Suppressor macrophage treated with lipopolysaccharide for 4 hours (primary cell): ENCODE data around the gene LRP3.
"Not testable (repeated sequence)": the region's sequence is repeated elsewhere in the genome, so short reads cannot be mapped to it uniquely, and the experiment has no call there.

Experiments
- DNase-seq: peaks from one replicate; pipeline ENCODE4 v3.0.0-alpha.2; 2020

Gene LRP3

DNA sequence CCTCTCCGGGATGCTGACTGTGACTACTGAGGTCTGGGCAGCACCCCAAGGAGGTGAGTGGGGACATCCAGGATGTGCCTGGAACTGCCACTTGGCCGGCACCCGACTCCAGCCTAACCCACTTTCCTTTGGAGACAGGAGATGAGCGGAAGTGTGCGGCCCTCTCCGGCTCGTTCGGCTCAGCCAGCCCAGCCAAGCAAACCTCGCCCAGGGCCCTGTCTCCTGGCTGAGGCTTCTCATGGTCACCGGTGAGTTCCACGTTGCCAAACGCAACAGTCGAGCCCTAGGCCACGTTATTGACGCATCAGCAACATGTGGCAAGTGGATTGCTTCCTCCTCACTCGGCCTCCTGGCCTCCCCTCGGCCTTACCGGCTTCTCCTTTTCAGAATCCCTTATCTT lies 26.0 kb downstream of the LRP3 start:
- DNase-seq, result no peak

DNA sequence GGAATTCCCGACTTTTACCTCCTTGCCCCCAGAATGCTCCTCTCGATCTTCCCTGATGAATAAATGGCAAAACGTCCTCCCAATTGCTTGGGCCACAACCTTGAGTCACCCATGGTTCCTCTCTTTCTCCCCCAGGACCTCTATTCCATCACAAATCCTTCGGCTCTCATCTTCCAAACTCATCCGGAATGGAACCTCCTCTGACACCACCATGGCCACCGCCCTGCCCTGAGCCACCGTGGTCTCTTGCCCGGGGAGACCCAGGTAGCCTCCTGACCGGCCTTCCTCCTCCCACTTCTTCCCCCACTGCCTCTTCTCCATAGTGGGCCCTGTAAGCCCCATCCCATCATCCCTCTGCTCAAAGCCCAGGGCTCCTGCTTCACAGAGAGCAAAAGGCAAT lies 26.6 kb downstream of the LRP3 start:
- DNase-seq, result no peak

DNA sequence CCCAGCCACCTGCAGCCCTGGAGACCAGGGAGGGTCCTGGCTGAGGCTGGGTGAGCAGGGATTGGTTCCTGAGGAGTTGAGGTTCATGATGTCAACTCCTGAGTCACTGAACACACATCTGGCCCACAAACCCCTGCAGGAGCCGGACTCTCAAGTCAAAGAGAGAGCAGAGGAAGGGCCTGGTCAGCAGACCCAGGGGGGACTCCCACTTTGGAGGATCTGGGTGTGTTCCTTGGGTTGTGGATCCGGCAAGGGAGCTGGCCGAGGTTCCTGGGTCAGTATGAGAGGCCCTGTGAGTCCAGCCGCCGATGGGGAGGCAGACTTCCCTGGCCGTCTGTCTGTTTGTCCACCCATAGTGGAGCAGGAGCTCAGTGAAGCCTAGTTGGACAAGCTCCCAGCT lies 27.5 kb downstream of the LRP3 start:
- no peak for DNase-seq

DNA sequence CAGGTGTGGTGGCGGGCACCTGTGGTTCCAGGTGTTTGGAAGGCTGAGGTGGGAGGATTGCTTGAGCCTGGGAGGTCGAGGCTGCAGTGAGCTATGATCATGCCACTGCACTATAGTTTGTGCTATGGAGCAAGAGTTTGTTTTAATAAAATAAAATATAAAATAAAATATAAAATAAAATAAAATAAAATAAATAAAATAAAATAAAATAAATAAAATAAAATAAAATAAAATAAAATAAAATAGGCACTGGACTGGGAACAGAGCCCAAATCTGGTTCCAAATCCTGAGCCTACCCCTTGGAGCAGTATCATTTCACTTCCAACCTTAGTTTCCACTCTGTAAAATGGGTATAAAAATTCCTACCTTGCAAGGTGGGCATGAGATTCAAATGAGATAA lies 28.1 kb downstream of the LRP3 start:
- DNase-seq, result not testable (repeated sequence)

DNA sequence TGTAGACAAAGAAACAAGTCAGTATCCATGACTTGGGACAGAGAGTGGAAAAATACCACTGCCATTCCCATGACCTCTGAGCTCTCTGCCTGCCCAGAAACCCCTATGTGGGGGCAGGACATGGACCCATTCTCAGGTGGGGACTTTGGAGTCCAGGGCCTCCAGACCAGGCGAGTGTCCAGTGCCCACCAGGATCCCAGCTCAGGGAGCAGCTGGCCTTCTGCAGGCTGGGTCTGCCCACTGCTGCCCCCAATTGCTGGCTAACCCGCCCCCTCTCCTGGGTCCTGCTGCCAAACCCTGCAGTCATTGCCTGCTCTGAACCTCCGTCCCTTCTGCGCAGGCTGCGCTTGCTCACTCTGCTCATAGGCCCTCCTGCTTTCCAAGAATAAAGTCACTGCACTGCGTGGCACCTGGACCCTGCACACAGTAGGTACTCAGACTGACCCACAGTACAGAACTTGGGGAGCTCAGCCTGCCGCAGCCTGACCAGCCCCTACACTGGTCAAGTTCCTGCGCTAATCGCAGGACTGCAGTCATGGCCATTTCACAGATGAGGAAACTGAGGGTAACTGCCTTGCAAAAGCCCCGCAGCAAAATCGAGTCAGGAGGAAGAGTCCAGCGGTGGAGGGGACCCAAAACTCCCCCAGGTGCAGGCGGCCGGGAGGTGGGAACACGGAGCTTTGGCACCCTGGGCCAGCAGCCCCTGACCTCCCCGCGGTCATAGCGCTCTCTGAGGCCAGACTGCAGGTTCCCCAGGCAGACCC lies 30.7 kb downstream of the LRP3 start:
- DNase-seq, result no peak

DNA sequence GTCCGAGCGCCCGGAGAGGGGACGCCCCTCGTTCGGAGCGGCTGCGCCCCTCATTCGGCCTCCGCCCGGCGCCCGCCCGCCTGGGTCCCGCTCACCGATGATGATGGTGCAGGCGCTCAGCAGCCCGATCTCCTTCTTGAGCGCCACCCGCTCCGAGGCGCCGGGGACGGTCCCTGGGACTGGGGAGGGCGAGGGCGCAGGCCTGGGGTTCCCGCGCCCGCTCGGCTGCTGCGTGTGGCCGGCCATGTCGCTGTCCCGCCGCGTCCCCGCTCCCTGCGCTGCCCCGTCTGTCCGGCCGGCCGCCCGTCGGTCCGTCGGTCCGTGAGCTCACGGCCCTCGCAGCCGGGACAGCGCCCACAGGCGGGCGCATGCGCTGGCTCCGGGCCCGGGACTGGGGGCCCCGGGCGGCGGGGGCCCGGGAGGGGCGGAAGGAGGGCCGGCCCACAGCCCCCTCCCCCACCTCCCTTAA lies 31.4 kb downstream of the LRP3 start, which contains the start of gene SLC7A10:
TSS of gene SLC7A10 (minus strand) at position 393 of the 469 bp plus-strand sequence. CDS start at position 246, 147 bp downstream.
- DNase-seq, result no peak

DNA sequence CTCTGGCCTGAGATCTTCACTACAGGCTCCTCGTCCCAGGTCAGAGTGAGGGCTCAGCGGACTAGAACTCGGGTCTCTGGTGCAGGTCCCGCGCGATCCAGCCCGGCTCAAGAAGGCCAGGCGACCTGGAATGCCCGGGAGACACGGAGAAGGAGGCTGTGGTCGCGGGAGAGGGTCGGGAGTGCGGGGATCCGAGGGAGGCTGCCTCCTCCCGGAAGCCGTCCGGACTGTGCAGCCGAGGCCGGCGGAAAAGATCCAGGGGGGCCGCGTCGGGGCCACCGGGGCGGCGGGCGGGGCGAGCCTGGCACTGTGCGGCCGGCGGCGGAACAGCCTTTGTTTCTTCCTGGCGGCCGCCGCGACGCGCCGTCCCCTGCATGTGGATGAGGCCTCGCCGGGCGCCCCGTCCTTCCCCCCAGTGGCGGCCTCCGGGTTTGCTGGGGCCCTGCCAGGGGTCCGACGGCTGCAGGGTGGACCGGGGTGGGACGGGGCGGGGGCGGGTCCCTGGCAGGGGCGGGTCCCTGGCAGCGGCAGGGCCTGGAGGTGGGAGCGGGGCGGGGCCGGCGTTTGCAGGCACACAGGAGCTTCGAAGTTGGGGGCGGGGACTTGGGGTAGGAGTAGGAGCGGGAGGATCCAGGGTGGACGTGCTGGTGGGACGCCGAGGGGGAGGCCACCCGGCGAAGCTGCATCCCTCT lies 32.6 kb downstream of the LRP3 start:
- peak; percentile 37 for DNase-seq

DNA sequence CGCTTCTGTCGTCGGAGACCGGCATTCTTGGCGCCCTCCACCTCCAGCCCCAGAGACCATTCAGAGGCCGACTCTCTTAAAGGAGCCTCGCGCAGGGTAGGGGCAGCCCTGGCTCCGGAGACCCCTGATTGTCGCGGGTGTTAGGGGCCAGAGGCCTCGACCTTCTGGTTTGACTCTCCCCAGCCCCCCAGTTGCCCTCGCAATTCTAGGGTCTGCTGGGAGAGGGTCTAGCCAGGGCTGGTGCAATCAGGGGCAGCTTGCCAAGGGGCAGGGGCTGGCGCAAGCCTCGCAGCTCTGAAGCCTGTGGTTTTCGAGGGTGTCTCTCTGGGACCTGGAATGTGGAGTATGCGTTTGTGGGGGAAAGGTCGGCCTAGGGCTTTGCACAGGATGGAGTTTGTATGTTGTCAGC lies 33.1 kb downstream of the LRP3 start:
- no peak for DNase-seq

DNA sequence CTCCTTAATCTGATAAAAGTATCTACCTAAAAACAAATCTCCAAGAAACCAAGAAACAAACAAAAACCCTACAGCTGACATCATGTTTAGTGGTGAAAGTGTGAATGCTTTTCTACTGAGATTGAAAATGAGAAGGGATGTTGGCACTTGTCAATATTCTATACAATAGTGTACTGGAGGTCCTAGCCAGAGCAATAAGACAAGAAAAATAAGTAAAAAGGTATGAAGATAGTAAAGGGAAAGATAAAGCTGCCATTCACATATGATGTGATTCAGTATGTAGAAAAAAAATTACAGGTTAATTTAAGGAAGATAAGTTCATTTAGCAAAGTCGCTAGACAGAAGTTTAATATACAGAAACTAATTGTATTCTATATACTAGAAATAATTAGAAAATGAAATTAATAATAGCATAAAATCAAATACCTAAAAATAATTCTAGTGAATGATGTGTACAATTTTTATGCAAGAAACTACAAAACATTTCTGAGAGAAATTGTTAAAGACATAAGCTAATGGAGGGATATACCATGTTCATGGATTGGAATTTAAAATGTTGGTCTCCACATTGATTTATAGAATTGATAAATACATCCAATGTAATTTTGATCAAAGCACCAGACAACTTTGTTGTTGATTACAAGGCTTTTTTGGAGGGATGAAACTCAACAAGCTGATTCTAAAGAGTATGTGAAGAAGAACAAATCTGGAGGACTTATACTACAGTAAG lies 33.9 kb downstream of the LRP3 start:
- no peak for DNase-seq

DNA sequence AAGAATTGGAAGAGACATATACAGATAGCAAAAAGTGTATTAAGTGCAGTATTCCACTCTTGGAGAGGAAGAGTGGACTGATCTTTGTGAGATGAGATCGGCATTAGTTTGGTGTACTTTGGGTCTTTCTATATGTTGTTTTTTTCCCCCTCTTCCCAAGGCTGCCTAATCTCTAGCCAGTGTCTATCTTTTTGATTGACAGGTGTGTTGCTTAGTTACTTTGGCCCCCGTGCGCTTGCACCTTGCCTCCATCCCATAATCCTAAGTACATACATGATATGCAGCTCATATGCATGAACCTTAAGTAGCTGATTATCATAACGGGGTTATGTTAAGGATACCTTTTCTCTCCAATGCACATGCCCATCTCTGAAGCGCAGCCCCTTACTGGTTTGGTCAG lies 35.8 kb downstream of the LRP3 start:
- DNase-seq, result no peak

DNA sequence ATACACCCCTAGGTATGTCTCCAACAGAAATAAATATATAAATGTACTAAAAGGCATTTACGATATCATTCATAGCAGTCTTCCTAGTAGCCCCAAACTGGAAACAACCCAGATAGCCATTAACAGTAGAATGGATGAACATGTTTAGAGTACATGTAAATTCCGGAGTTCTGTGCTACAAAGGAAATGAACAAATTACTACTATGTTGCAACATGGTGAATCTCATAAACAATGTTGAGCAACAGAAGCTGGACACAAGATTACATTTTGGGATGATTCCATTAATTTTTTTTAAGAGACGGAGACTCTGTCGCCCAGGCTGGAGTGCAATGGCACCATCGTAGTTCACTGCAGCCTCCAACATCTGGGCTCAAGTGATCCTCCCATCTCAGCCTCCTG lies 37.4 kb downstream of the LRP3 start:
- DNase-seq, result peak; percentile 64

DNA sequence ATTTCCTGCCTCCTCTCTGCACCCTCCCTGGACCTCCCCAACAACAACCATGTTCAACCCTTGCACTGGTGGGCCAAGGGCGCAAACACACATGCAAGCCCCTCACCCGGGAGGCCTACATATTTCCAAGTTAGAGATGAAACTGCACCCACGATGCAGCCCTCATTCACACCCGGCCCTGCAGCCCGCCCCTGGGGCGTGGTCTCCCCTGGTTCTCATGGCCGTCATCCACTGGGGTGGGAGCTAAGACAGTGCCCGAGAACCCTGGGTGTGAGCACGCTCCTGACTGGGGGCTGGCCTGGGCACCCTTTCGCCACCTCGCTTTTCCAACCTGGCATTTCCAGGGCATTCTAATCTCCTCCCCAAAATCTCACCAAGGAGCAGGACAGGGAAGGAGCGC lies 38.5 kb downstream of the LRP3 start:
- no peak for DNase-seq

DNA sequence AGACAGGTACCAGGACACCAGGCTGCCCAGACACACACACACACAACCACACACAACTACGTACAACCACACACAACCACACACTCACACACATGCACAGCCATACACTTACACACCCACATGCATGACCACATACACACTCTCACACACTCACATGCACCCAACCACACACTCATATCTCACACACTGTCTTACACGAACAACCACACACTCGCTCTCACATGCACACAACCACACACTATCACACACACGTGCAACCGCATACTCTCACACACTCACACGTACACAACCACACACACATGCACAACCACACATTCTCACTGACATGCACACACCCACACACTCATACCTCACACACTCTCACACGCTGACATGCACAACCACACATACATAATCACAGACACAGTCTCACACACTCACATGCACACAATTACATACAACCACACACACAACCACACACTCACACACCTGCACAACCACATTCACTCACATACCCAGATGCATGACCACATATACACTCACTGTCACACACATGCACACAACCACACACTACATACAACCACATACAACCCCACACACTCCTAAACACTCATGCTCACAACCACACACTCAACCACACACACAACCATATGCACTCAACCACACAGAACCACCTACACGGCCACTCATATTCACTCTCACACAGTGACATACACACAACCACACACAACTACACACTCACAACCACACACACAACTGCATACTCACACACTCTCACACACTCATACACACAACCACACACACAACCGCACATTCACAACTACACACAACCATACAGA lies 39.1 kb downstream of the LRP3 start:
- DNase-seq, result no peak

DNA sequence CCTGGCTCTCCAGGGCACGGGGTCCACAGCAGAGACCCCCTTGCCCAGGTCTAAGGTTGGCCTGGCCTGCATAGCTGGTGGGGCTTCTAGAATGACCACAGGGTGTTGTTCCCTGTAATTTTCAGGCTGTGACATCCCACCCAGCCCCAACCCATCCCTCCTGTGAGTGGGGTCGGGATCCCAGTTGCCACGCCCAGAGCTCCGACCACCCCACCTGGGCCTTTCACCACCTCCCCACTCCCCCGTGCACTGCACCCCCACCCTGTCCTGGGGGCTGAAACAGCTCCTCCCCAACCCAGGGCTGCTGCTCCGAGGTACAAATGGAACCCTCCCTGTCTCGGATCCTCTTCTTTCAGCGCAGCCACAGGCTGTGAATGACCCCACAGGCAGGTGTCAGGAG lies 40.0 kb downstream of the LRP3 start:
- DNase-seq, result no peak

DNA sequence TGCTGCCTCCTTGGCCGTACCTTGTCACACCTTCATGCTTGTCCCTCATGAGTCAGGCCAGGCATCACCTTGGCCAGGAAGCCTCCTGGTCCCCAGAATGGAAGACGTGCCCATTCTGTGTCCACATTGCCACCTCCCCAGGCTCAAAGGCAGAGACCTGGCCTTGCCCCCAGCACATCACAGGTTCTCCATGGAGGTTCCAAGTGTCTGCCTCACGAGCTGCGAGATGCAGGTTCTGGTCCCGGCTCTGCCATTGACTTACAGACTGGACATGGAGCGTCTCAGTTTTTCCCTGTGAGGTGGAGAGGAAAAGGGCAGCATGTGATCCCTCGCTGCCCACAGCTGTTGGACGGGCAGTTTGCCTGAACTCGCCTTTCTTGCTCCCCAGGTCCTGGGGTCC lies 40.6 kb downstream of the LRP3 start:
- DNase-seq, result no peak

DNA sequence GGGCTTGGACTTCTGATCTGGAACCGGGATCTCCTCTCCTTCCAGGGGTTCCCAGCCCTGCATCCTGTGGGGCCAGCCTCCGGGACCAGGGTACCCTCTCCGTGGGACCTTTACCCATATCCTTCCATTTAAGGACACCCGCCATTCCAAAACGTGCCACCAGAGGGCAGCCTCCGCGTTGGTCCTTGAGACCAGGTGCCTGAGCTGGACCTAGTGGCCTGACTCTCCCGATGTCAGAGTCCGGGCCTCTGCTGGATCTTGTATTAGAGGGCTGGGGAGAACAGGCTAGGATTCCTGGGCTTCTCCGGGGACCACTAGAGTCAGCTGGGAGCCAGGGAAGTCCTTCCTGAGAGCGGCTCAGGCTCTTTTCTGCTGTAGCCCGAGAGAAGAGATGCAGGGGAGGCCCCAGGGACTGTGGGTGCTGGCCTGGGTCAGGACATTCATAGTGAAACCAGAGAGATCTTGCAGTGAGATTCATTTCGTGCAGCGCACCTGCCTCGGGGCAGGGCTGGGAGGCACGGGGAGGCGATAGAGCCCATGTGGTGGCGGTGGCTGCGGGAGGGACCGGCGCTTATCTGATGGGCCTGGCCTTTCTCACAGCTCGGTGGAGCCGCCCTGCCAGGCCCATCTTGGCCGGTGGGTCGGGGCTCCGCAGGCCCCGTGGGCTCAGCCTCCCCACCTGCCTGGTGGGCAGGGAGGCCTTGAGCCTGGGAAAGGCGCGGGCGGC lies 41.3 kb downstream of the LRP3 start:
- peak; percentile 92 for DNase-seq

DNA sequence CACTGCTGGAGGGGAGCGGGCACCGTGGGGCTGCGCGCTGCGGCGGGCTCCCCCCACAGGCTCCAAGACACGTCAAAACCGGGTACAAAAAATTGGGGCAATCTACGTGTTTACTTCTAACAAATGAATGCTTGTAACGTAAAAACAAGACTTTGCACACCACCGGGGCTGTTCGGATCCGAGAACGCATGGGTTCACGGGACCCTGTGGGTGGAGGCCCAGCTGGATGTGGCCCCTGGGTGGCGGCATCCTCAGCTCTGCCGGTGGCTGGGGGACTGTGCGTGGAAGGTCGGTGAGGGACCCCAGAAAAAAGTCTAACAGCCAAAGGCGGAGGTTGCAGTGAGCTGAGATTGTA lies 41.8 kb downstream of the LRP3 start:
- DNase-seq, result no peak

DNA sequence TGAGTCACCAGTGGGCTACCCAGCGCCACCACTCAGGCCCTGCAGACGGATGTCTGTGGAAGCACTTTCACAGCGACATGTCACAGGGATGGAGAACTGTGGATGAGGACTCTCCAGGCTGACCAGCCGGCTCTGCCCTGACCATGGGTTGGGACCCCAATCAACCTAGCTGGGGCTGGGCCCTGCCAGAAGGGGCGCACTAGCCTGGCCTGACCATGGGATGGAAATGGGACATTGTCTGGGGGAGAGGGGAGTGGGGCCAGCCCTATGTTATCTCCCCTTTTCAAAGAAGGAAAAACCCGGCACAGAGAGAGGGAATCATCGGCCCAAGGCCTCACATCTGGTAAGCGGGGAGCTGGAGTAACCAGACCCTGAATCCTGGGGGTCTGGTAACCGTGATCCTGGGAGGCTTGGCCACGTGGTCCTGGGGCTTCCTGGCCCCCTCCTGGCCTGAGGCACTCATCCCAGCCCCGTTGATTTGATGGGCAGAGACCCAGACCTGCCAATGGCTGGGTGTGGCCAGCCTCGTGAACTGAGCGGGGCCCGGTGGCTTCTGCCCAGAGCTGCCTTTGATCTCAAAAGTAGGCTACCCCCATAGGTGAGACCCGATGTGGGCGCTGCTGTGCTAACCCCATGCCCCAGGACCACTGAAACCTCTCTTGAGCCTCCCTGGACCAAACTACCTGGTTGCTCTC lies 42.7 kb downstream of the LRP3 start:
- no peak for DNase-seq

DNA sequence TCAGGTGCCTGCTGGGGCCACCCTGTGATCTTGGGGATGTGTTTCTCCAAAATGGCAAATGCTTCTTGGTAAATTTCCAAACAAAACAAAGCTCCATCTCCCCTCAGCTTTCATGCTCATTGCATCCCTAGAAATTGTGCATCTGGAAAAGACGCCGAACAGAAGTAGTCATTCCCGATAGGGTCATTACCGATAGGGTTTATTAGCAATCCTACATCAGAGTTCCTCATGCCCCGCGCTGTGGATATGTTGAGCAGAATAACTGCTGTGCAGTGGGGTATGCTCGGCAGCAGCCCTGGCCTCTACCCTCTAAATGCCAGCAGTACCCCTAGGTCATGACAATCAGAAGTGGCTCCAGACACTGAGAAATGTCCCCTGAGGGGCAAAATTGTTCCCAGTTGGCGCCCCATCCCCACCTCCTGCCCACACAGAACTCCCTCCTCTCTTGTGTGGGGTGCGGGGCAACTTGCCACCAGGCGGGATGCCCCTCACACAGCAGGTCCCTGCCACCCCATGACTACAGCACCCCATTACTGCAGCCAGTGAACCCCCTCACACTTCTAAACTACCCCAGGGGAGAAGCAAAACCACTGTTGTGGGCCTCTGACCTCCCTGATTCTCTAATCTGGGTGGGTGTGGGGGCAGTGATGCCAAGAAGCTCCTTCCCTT lies 44.5 kb downstream of the LRP3 start:
- no peak for DNase-seq

DNA sequence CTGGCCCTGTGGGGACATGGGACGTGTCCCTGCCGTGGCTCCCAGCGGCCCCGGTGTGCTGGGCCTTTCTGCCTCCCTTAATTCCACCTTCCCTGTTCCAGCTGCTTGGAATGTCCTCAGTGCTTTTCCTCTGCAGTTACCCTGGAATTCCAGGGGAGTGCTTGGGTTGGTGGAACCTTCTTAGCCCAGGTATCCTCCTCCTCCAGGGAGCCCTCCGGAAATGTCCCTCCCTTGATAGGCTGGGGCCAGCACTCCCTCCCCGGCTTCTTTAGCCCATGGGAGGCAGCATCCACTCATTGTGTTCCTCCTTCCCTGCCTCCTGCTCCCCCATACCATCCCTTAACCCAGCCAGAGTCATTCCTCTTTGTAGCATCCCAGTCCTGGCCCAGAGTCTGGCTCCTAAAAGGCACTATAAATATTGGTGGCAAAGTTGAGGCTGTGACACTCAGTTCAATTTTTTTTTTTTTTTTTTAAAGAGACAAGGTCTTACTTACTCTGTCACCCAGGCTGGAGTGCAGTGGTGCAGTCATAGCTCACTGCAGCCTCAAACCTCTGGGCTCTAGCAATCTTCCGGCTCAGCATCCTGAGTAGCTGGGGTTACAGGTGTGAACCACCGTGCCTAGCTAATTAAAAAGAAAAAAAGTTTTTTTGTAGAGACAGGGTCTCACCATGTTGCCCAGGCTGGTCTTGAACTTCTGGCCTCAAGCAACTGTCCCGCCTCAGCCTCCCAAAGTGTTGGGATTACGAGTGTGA lies 45.3 kb downstream of the LRP3 start:
- DNase-seq, result no peak
